Activated CD4-positive, alpha-beta T cell treated with anti-CD3 and anti-CD28 coated beads for 48 hours (primary cell): ENCODE measurements around the gene DGKD.

Experiments used
- DNase-seq: peaks from one replicate; pipeline ENCODE4 v3.0.0-alpha.2; 2020

The DGKD gene

DNA sequence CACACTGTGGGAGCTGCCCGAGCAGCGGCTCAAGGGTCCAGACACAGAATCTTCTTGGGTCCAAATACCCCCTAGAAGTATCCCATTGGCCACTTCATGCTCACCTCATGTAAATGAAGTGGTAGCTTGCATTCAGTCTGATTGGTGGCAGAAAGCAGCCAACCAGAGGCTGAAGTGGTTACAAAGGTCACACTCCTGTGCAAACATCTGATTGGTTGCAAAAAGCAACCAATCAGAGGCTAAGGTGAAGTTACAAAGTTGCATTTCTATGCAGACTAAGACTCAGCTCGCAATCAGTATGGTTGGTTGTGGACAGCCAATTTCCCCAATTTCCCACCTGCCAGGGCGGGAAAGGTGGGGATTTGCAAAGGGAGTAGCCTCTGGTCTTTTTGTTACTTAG lies 94.3 kb downstream of the DGKD start:
- no peak for DNase-seq

DNA sequence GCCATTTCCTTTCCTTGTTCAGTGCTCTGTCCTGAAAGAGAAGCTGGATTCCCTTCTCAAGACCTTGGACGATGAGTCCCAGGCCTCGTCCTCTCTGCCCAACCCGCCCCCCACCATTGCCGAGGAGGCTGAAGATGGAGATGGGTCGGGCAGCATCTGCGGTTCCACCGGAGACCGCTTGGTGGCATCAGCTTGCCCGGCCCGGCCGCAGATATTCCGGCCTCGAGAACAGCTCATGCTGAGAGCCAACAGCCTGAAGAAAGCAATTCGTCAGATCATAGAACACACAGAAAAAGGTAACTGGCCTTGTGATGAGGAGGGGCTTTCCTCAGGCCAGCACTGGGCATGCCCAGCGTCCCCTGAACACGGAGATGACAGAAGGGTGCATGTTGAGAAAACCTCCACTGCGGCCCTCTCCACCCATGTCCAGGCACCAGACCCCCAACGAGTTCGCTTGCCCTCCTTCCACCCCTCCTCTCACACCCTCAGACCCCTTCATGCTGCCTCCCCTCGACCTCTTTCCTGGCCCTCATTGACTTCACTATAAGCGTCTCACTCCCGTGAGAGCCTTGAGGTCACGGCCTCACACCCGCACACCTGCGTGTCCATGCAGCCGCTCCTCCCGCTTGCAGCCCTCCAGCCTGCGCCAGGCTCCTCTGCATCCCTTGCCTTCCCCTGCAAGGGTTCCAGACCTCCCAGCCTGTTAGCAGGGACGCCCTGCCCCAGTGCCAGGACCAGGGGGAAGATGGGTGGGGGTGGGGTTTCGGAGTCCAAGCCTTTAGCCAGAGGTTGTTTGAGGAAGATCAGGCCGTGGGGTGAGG lies 95.0 kb downstream of the DGKD start:
- DNase-seq = no peak

DNA sequence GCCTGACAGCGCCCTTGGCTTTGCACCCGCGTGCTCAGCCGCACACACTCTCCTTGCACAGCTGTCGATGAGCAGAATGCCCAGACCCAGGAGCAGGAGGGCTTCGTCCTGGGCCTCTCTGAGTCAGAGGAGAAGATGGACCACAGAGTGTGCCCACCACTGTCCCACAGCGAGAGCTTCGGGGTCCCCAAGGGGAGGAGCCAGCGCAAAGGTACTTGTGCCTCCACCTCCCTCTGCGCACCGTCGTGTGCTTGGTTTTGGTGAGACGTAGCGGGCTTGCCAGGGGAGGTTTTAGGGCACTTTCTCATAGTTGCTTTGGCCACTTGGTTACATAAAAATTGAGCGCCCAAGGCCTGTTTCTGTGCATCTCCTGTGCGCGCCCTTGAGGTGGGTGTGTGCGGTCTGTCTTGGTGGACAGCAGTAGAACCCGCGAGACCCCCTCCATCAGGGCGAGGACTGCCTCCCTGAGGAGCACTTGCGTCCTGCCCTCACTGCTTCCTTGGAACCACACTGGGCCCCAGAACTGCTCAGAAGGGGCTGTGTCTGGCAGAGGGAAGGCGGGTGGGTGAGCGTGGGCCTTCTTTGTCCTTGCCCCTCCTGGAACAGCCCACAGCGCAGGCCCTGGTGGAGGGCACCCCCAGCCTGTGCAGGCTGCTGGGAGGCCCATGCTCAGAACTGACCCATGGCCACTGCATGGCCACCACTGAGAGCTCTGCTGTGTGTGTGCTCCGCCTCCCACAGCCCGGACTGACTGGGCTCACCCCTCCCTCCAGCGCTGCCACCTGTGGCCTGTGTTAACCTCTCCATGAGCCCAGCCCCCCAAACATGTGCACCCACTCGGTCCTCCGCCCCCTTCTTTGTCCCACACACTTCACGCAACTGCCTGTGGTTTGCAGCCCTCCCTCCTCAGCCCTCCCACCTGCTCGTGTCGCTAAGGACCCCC lies 95.9 kb downstream of the DGKD start:
- DNase-seq = no peak

DNA sequence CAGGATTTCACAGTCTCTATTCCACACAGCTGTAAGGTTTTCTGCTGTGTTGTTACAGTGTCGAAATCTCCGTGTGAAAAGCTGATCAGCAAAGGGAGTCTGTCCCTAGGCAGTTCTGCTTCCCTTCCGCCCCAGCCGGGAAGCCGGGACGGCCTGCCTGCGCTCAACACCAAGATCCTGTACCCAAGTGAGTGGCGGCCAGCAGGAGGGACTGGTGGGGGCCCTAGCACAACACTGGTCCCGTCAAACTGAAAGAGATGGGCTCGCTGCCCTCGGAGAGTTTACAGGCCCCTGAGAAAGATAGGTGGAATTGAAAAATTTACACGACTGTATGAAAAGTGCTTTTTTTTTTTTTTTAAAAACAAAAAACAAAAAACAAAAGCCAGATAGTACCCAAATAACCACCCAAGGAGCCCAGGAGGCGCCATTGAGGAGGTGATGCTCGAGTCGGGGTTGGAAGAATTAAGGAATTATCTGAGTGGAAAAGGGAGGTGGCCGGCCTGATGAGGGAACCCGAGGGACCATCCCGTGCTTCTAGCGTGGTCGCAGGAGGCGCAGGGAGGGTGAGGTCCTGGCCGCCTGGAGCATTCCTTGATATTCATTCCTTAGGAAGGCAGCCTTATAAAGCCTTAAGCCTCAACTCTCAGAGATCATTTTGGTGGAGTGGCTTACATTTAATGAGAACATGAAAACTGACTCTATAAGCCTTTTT lies 96.7 kb downstream of the DGKD start:
- no peak for DNase-seq

DNA sequence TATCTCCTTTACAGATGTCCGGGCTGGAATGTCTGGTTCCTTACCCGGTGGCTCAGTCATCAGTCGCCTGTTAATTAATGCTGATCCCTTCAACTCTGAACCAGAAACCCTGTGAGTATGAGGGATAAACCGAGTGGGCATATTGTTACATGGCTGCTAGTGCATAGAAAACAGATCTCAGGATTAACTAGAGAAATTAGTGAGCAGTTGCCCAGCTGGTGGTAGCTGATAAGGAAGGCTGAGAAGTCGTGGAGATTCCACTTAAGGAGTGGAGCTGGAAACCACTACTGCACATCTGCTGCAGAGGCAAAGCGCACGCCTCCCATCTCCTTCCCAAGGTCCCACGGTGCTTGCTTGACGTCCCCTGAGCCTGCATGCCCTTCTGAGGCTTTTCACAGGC lies 97.7 kb downstream of the DGKD start:
- no peak for DNase-seq

DNA sequence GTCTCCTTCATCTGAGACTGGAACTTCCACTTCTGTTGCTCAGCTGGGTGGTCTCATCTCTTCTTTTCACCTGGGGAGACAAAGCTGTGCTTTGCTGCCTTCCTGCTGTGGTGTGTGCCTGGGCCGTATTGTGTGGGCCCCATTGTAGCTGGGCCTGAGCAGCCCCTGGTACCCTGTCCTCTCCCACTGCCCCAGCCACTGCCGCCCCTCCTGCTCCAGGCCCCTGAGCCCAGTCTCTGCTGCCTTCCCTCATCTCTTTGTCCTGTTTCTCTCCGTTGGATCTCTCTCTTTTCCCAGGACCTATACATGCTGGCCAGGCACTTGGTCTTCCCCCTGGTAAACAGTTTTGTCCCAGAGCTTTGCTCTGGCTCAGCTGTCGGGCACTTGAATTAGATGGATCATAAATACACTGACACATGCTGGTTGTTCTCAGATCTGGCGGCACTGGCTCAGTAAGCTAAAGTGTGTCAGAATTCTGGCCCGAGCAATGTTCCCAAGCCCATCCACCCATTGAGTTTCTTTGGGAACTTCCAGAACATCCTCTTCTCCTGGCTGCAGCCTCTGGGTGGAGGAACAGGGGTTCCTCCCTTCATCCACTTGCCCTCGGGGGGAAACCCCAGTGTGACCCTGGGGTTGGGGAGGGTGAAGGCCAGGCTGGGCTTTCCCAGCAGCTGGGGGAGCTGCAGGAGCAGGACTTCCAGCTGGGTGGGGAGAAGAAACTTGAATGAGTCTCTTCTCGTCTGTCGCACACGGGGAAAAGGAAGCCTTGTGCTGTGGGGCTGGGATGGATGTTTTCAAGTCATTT lies 99.0 kb downstream of the DGKD start:
- no peak for DNase-seq

DNA sequence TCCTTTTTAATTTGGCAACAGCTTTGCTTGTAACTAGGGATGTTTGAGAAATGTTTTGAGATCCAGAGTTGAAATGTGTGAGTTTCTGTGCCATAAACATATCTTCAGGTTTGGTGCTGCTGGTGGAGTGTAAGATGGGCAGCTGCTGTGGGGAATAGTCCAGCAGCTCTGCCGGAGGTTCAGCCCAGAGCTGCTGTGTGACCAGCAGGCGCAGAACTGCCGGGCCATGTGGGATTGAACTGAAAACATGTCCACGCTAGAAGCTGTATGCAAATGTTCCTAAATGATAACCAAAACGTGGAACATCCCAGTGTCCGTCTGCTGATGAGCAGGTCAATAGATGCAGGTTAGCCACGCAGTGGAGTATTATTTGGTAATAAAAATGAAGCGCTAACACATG lies 99.6 kb downstream of the DGKD start:
- DNase-seq = no peak

DNA sequence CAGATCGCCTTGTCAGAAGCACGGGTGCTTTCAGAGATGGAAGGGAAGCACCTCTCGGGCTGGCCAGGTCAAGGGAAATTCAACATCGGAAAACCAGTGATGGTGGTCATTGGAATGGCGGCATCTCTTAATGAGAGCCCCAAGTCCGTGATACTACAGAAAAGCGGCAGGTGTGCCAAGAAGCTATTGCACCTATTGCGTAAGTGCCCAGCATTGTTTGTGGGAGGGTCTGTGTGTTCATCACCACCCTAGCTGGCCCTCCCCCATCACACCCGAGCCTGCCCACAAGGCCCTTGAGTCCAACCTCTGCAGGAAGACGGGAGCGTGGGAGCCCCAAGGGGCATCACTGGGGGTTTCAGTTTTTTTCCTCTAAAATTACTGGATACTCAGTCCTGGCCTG lies 100.7 kb downstream of the DGKD start:
- no peak for DNase-seq

DNA sequence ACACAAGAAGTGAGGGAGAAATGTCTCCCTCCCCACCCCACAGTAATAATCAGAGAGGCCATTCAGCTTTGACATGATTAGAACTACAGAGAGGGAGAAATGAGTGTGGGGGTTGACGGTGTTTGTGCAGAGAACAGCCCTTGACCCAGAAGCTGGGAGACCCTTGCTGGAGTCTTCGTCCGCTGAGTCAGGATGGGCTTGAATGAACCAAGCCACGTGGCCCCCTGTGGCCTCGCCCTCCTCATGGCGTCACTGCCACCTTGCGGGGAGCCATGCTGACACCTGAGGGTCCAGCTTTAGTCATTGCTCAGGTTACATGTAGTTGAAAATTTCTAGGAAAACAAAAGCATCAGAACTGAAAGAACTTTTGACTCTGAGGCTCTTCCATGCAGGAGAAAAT lies 101.2 kb downstream of the DGKD start:
- DNase-seq = no peak

DNA sequence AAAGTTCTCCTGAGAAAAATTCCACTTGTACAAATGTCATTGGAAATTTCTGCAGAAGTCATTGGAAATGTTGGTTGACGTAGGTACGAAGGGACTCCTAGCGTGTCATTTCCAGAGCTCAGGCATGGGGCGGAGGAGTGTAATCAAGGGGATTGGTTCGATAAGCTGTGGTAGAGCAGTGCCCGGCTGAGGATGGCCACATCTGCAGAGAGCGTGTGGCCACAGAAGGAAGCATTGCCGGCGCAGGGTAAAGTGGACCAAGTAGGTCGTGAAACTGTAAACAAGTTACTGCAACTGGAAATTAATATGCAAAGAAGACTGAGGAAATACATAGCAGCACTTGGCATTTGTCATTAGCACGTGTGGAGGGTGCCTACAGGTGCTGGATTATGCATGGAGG lies 101.8 kb downstream of the DGKD start:
- no peak for DNase-seq

DNA sequence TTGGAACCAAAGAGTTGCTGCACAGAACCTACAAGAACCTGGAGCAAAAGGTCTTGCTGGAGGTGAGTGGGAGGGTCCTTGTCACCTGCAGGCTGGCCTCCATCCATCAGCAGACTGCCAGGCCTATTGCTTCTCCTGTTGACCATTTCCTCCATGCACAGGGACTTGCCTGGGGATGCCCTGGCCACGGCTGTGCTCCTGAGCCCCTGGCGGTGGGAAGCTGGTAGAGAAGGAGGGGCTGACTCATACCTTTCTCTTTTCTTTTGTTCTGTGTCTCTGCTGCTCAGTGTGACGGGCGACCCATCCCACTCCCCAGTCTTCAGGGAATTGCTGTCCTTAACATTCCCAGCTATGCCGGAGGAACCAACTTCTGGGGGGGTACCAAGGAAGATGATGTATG lies 102.6 kb downstream of the DGKD start:
- DNase-seq = no peak

DNA sequence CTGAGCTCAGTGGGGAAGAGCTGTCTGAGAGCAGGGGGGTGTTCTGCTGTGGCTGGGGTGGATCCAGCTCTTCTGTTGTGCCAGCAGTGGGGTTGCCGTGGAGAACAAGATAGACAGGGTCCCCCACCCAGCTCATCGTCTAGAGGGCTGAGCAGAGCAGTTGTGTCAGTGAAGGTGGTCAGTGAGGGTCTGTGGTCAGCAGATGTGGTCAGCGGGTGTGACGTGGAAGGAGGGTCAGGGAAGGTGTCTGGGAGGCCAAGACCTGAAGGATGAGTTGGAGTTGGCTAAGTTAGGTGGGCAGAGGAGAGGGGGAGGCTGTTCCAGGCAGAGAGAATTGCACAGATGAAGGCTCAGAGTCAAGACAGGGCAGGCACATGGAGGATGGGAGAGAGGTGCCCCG lies 103.1 kb downstream of the DGKD start:
- no peak for DNase-seq

DNA sequence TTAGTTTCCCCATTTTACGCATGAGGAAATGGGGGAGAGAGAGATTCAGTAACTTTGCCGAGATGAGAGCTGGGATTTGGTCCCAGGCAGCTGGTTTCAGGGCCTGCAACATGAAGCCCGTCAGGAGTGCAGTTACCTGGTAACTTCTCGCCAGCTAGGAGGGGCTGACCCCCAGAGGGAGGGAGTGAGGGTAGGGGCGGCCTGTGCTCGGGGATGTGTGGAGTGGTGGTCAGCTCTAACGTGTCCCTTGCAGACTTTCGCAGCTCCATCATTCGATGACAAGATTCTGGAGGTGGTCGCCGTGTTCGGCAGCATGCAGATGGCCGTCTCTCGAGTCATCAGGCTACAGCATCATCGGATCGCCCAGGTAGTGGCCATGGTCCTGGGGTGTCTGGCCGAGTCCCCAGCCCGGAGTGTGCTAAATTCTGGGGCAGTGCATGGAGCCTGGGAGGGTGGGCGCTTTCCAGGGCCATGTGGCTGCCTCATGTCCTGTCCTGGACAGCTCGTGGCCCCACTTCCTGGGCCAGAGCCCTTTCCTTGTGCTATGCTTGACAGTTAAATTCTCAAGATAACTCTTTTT lies 103.8 kb downstream of the DGKD start:
- DNase-seq = no peak

DNA sequence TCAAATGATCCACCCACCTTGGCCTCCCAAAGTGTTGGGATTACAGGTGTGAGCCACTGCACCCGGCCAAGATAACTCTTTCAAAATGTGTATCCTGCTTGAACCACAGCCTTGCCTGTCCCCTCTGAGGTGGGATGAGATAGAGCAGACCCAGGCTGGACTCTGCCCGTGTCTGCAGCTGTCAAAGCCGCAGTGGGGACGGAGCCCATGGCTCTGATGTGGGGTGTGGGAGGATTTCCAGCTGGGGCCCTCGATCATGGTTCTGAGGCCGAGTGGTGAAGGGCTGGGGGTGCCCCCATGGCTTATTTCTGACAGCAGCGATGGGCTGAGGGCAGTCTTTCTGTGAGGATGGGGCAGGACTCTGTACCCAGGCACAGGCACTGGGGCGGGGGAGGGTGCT lies 104.5 kb downstream of the DGKD start:
- no peak for DNase-seq

DNA sequence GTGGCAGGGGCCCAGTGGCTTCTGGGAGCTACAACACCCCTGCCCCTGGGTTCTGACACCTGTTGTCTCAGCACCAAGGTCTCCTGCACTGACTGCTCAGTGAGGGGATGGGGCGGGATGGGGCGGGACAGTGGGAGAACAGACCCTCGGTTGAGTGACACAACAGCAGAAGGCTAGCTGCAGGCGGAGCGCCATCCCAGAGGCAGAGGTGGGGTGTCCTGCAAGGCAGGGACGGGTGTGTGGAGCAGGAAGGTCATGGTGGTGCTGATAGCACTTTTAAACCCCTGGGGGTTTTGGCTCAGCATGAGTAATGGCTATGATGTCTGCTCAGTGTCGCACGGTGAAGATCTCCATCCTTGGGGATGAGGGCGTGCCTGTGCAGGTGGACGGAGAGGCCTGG lies 105.1 kb downstream of the DGKD start:
- DNase-seq = no peak

DNA sequence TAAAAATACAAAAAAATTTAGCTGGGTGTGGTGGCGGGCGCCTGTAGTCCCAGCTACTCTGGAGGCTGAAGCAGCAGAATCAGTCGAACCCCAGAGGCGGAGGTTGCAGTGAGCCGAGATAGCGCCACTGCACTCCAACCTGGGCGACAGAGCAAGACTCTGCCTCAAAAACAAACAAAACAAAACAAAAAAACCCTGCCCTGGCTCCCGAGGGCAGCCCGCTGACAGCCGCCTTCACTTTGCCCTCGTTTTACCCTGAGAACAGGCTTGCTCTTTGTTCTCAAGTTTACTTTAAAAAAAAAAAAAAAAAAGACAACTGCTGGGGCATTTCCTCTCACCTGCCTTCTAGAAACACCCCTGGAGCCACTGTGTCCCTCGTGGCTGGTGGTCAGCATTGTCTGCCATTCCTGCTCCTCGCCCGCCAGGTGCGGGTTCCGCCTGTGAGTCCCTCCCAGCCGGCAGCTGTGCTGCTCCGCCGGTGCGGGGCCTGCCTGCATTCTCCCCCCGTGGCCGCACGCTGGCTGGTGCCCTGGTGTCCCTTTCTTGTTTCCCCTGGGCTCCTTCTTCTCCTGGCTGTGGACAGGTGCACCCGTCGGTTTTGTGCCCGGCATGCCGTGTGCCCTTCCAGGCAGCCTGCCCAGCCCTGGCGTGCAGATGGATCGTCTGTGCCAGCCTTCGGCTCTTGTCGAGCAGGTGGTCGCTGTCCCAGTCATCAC lies 106.6 kb downstream of the DGKD start:
- DNase-seq = no peak

DNA sequence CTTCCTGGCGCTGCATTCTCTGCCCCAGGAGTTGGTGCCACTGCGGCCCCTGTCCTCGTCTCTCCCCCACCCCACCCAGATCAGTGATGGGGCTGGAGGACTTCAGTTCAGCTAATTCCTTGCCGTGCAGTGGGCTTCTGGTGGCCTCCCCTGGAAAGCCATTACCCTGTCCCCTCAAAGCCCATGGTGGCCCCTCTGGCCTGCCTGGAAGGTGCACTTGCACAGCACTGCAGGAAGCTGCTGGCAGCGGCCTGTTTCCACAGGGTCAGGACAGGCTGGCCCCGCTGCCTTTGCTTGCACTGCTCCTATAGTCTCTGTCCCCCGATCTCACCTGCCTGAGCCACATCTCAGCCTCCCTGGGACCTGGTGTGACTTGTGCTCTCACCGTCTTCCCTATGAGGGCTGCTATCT lies 107.2 kb downstream of the DGKD start:
- DNase-seq = no peak

DNA sequence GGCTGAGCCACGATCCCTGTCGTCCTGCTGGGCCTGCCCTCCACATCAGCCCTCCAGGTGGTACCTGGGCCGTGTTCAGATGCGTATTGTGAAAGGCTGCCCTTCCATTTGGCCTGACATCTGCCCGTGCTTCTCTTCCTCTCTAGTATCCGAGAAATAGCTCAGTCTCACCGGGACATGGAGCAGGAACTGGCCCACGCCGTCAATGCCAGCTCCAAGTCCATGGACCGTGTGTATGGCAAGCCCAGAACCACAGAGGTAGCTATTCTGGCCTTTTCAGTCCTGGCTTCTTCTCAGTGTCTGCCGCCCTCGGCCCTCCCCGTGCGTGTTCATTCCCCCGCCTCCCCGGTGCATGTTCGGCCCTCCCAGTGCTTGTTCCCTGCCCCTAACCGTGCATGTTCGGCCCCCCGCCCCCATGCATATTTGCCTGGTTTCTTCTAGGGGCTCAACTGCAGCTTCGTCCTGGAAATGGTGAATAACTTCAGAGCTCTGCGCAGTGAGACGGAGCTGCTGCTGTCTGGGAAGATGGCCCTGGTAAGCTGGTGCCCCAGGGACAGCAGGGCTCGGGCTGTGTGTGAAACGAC lies 108.0 kb downstream of the DGKD start:
- DNase-seq = no peak

DNA sequence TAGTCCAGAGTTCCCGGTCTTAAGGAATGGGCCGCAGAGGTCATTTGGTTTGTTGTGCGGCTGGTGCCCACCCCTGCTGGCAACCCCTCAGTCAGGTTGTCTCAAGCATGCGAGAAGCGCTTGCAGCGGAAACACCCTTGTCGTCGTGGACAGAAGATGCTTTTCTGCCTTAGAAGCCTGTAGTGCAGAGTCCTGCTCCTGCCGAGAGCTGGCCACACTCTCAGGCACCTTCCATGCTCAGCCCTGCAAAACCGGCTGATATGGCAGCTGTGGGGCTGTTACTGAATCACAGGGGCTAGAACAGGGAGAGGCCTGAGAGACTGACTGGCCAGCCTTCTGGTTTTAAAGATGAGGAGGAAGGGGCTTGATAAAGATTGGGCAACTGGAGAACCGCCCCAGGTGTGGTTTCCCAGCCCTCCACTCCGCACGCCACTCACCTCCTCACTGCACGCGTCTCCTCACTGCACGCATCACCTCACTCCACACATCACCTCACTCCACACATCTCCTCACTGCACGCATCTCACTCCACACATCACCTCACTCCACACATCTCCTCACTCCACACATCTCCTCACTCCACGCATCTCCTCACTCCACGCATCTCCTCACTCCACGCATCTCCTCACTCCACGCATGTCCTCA lies 108.7 kb downstream of the DGKD start:
- no peak for DNase-seq

DNA sequence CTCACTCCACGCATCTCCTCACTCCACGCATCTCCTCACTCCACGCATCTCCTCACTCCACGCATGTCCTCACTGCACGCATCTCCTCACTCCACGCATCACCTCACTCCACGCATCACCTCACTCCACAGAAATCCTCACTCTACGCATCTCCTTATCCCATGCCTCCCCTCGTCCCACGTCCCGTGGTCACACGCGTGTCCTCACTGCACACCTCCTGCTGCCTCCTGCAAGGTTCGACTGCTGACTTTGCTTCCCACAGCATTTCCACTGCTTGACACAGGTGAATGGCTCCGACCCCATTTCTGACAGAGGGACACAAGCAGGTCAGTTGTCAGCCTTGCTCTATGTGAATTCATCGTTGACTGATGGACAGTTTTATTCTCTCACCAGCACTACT lies 109.3 kb downstream of the DGKD start:
- no peak for DNase-seq

DNA sequence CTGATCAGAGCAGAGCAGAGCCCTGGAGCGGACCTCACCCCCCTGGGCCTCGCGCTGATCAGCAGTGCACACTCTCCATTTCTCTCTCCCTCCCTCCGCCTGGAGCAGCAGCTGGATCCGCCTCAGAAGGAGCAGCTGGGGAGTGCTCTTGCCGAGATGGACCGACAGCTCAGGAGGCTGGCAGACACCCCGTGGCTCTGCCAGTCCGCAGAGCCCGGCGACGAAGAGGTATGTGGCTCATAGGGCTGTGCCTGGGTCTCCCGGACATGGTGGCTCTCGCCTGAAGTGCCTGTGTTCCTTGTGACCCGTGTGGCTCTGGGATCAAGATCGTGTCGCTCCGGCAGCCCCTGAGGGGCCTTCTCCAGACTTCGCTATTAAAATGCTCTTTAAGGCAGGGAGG lies 109.8 kb downstream of the DGKD start:
- DNase-seq = no peak
